COLO668 (cell line): Measurements from ENCODE around the gene ISG20L2.
A peak's percentile ranks its signal among the peaks of the same experiment; 100 is the strongest.

Experiments used
- DNase-seq: peaks from one replicate; lab custom pipeline; 2025; ENCODE audit not compliant: unreplicated experiment; lab: John Stamatoyannopoulos, UW

The ISG20L2 gene

GRCh38 chr1:156742017-156742416, 13.5 kb upstream of the ISG20L2 start:
- DNase-seq = no peak

GRCh38 chr1:156741481-156741983, 13.0 kb upstream of the ISG20L2 start:
- DNase-seq = no peak

- peak; percentile 98 for DNase-seq
Observed at GRCh38 chr1:156740741-156741480, 12.3 kb upstream of the ISG20L2 start, which contains the start of gene MRPL24. Gene MRPL24 (minus strand): TSS chr1:156741088. CDS start chr1:156738704, 2,384 bp downstream.

- no peak for DNase-seq
Observed at GRCh38 chr1:156740237-156740740, 11.7 kb upstream of the ISG20L2 start.

GRCh38 chr1:156738916-156739315, 10.3 kb upstream of the ISG20L2 start:
- no peak for DNase-seq

- DNase-seq = no peak
Observed at GRCh38 chr1:156738407-156738806, 9.8 kb upstream of the ISG20L2 start.

- no peak for DNase-seq
Observed at GRCh38 chr1:156733989-156734584, 5.5 kb upstream of the ISG20L2 start.

- DNase-seq = peak; percentile 94
Observed at GRCh38 chr1:156727926-156728598, 504 bp downstream of the ISG20L2 start, which contains the start of gene METTL25B. Gene METTL25B (plus strand): TSS chr1:156728469. CDS start chr1:156729105, 636 bp downstream.

GRCh38 chr1:156727492-156727891, 1.1 kb downstream of the ISG20L2 start:
- no peak for DNase-seq

GRCh38 chr1:156726549-156727226, 1.9 kb downstream of the ISG20L2 start:
- DNase-seq = peak; percentile 66

GRCh38 chr1:156725683-156726280, 2.8 kb downstream of the ISG20L2 start:
- DNase-seq = peak; percentile 93

- no peak for DNase-seq
Observed at GRCh38 chr1:156721535-156721934, 7.0 kb downstream of the ISG20L2 start.

- no peak for DNase-seq
Observed at GRCh38 chr1:156721131-156721530, 7.4 kb downstream of the ISG20L2 start.

GRCh38 chr1:156717351-156717750, 11.2 kb downstream of the ISG20L2 start:
- DNase-seq = no peak

- no peak for DNase-seq
Observed at GRCh38 chr1:156714830-156715229, 13.7 kb downstream of the ISG20L2 start.

GRCh38 chr1:156712626-156713025, 15.9 kb downstream of the ISG20L2 start:
- no peak for DNase-seq

- no peak for DNase-seq
Observed at GRCh38 chr1:156711011-156711817, 17.4 kb downstream of the ISG20L2 start.

- peak; percentile 22 for DNase-seq
Observed at GRCh38 chr1:156709757-156710489, 18.6 kb downstream of the ISG20L2 start.

- DNase-seq = no peak
Observed at GRCh38 chr1:156709031-156709430, 19.5 kb downstream of the ISG20L2 start.
